Parathyroid adenoma (tissue), 2 donors: ENCODE results near the gene STK33.
"Not testable (repeated sequence)": the region's sequence is repeated elsewhere in the genome, so short reads cannot be mapped to it uniquely, and the experiment has no call there.

ENCODE experiments used
- H2AFZ ChIP-seq: fragments of 300-600 bp; sonication (generic); one replicate; pipeline ENCODE4 v1.7.0; 2017; ENCODE audit warnings: antibody characterized with exemption, mild to moderate bottlenecking
- H3K27ac ChIP-seq: fragments of 300-600 bp; sonication (generic); one replicate; pipeline ENCODE4 v1.7.0; 2017
- H3K27me3 ChIP-seq: fragments of 300-600 bp; sonication (generic); one replicate; pipeline ENCODE4 v1.7.0; 2017; ENCODE audit warnings: low read length; ENCODE audit not compliant: control insufficient read depth, insufficient read depth
- H3K36me3 ChIP-seq: fragments of 300-600 bp; sonication (generic); one replicate; pipeline ENCODE4 v1.7.0; 2017; ENCODE audit warnings: low read length; ENCODE audit not compliant: control insufficient read depth, insufficient read depth
- H3K4me1 ChIP-seq: fragments of 300-600 bp; sonication (generic); one replicate; pipeline ENCODE4 v1.7.0; 2017; ENCODE audit warnings: control low read depth
- H3K4me2 ChIP-seq: fragments of 300-600 bp; sonication (generic); one replicate; pipeline ENCODE4 v1.7.0; 2017; ENCODE audit warnings: low read length
- H3K4me3 ChIP-seq: fragments of 300-600 bp; sonication (generic); one replicate; pipeline ENCODE4 v1.7.0; 2017; ENCODE audit warnings: low read depth, low read length
- H3K79me2 ChIP-seq: fragments of 300-600 bp; sonication (generic); one replicate; pipeline ENCODE4 v1.7.0; 2017; ENCODE audit warnings: control low read depth
- H3K9ac ChIP-seq: fragments of 300-600 bp; sonication (generic); one replicate; pipeline ENCODE4 v1.7.0; 2017; ENCODE audit warnings: mild to moderate bottlenecking
- H3K9me3 ChIP-seq: fragments of 300-600 bp; sonication (generic); one replicate; pipeline ENCODE4 v1.7.0; 2017; ENCODE audit warnings: low read length; ENCODE audit not compliant: control insufficient read depth
- TF ChIP-seq, protein P1 (sequence below): fragments of 300-600 bp; sonication (generic); IDR thresholded peaks from one replicate; pipeline ENCODE4 v1.7.0; 2017; ENCODE audit warnings: antibody characterized with exemption, mild to moderate bottlenecking
- donor health status: primary hyperparathyroidism.

STK33 gene

GRCh38 chr11:8466884-8467283 lies 127.1 kb downstream of the STK33 start:
- H3K27ac ChIP-seq, H3K36me3 ChIP-seq, H3K4me3 ChIP-seq, H3K9ac ChIP-seq, H3K9me3 ChIP-seq, H3K4me2 ChIP-seq, H3K27me3 ChIP-seq, H2AFZ ChIP-seq, H3K4me1 ChIP-seq, H3K79me2 ChIP-seq: not testable (repeated sequence)

DNA sequence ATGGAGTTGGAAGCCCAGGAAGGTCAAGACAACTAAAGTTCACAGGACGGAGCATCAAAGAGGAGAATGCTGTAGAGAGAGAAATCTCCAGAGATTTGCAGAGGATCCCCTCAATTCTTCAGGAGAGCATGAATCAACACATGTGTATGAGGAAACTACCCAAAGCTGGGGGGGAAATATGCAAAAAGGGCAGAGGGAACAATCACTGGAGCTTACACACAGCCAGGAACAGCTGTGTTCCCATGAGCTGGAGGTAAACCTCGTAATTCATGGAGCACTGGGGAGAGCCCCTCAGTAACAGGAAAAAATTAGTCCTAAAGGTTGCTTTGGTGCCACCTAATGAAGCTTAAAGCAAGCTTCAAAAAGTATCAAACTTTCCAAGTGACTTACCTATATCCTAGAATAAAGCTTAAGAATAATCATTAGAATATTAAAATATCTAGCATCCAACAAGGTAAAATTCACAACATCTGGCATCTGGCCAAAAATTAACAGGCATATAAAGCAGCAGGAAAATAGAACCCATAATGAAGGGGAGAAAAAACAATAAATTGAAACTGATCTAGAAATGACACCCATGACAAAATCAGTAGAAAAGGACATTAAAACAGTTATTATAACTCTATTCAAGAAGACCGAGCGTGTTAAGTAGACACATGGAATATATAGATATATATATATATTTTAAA lies 134.2 kb downstream of the STK33 start:
- no peaks in the 10 kb centered on the region for H3K27me3 ChIP-seq
- H3K79me2 ChIP-seq = no peaks in the 10 kb centered on the region
- H3K4me3 ChIP-seq = no peak overlapping the region
- H3K27ac ChIP-seq = no peak overlapping the region
- H3K9ac ChIP-seq = no peak overlapping the region
- H3K4me1 ChIP-seq = no peaks in the 10 kb centered on the region
- no peaks in the 10 kb centered on the region for H3K36me3 ChIP-seq
- H3K9me3 ChIP-seq = no peaks in the 10 kb centered on the region
- TF ChIP-seq, protein P1, sequence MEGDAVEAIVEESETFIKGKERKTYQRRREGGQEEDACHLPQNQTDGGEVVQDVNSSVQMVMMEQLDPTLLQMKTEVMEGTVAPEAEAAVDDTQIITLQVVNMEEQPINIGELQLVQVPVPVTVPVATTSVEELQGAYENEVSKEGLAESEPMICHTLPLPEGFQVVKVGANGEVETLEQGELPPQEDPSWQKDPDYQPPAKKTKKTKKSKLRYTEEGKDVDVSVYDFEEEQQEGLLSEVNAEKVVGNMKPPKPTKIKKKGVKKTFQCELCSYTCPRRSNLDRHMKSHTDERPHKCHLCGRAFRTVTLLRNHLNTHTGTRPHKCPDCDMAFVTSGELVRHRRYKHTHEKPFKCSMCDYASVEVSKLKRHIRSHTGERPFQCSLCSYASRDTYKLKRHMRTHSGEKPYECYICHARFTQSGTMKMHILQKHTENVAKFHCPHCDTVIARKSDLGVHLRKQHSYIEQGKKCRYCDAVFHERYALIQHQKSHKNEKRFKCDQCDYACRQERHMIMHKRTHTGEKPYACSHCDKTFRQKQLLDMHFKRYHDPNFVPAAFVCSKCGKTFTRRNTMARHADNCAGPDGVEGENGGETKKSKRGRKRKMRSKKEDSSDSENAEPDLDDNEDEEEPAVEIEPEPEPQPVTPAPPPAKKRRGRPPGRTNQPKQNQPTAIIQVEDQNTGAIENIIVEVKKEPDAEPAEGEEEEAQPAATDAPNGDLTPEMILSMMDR = no peak
- no peak overlapping the region for H3K4me2 ChIP-seq
- no peak overlapping the region for H2AFZ ChIP-seq

GRCh38 chr11:8442301-8442700 lies 151.7 kb downstream of the STK33 start:
- Histone ChIP-seq H3K27ac (no peak overlapping the region), H2AFZ (no peak overlapping the region), H3K9ac (no peak overlapping the region), H3K27me3 (no peaks in the 10 kb centered on the region), H3K79me2 (no peaks in the 10 kb centered on the region), H3K9me3 (no peaks in the 10 kb centered on the region), H3K4me3 (no peak overlapping the region), H3K36me3 (no peaks in the 10 kb centered on the region), H3K4me1 (no peaks in the 10 kb centered on the region), H3K4me2 (no peak overlapping the region)
- TF ChIP-seq, protein P1 = no peak

DNA sequence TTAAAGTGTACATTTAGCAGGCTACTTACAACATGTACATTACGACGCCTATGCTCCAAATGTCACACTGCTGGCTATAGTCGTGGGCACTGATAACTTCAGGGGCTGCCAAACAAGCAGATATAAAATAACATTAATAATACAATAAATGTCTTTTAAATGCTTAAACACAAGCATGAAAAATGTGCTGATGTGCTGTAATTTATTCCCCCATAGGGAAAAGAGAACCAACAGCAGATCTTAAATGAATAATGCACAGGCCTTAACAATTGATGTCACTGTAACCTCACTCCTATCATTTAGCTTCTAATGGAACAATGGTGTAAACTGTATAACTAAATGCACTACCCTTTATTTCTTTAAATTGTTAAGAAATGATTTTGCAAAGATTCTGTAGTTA lies 153.4 kb downstream of the STK33 start:
- Histone ChIP-seq H3K27me3 (no peaks in the 10 kb centered on the region), H3K4me3 (no peak overlapping the region), H3K4me1 (no peaks in the 10 kb centered on the region), H3K36me3 (no peaks in the 10 kb centered on the region), H3K79me2 (no peaks in the 10 kb centered on the region), H2AFZ (no peak overlapping the region), H3K9me3 (no peaks in the 10 kb centered on the region), H3K9ac (no peak overlapping the region), H3K27ac (no peak overlapping the region), H3K4me2 (no peak overlapping the region)
- TF ChIP-seq, protein P1 = no peak

DNA sequence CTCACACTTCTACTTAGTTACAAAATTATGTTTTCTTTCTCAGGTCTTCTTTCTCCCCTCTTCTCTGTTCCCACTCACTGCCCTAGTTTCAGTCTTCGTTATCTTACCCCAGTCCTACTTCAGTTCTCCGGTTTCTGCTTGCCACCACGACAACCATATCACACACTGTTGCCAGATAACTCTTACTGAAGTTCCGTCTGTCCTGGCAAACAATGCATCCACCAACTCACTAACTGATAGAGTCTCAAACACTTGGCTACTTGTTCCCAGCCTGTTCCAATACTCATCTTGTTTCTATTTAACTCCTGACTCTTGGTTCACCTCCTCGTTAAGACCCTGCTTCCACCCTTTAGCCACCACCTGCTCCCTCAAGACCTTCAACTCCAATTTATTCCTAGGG lies 164.5 kb downstream of the STK33 start:
- Histone ChIP-seq H2AFZ (no peak overlapping the region), H3K9ac (no peak overlapping the region), H3K9me3 (no peaks in the 10 kb centered on the region), H3K79me2 (no peaks in the 10 kb centered on the region), H3K27me3 (no peaks in the 10 kb centered on the region), H3K4me2 (no peak overlapping the region), H3K36me3 (no peaks in the 10 kb centered on the region), H3K4me3 (no peak overlapping the region), H3K4me1 (no peaks in the 10 kb centered on the region), H3K27ac (no peak overlapping the region)
- TF ChIP-seq, protein P1 = no peak
